ELF-1 (cell line): Measurements from ENCODE around the gene ALKBH7.
"Not testable (repeated sequence)": the region's sequence is repeated elsewhere in the genome, so short reads cannot be mapped to it uniquely, and the experiment has no call there.

ENCODE experiments used
- DNase-seq: peaks from one replicate; pipeline ENCODE4 v3.0.0-alpha.2; 2016; ENCODE audit warnings: low read depth, low spot score

ALKBH7 gene

GRCh38 chr19:6372594-6373095, at the start of gene ALKBH7:
Gene ALKBH7, plus strand, starts transcription at chr19:6372794. Its CDS starts 27 bp downstream, at chr19:6372821.
- DNase-seq: peak; percentile 99

- no peak for DNase-seq
Observed at GRCh38 chr19:6324757-6325156, 47.8 kb upstream of the ALKBH7 start.

GRCh38 chr19:6325614-6326013, 47.0 kb upstream of the ALKBH7 start:
- DNase-seq: no peak

GRCh38 chr19:6326815-6327214, 45.8 kb upstream of the ALKBH7 start:
- no peak for DNase-seq

- peak; percentile 51 for DNase-seq
Observed at GRCh38 chr19:6333439-6333838, 39.2 kb upstream of the ALKBH7 start, which contains the start of gene ACER1. Gene ACER1, minus strand, starts transcription at chr19:6333612. Its CDS starts 61 bp downstream, at chr19:6333551.

- no peak for DNase-seq
Observed at GRCh38 chr19:6334490-6335285, 37.9 kb upstream of the ALKBH7 start.

- peak; percentile 43 for DNase-seq
Observed at GRCh38 chr19:6340493-6341201, 31.9 kb upstream of the ALKBH7 start.

GRCh38 chr19:6343462-6343861, 29.1 kb upstream of the ALKBH7 start:
- no peak for DNase-seq

- not testable (repeated sequence) for DNase-seq
Observed at GRCh38 chr19:6349271-6349670, 23.3 kb upstream of the ALKBH7 start.

GRCh38 chr19:6350688-6351087, 21.9 kb upstream of the ALKBH7 start:
- no peak for DNase-seq

GRCh38 chr19:6352381-6353165, 20.0 kb upstream of the ALKBH7 start:
- no peak for DNase-seq

- DNase-seq: no peak
Observed at GRCh38 chr19:6354098-6354674, 18.4 kb upstream of the ALKBH7 start.

GRCh38 chr19:6355321-6356040, 17.1 kb upstream of the ALKBH7 start:
- DNase-seq: not testable (repeated sequence)

- DNase-seq: no peak
Observed at GRCh38 chr19:6357174-6357573, 15.4 kb upstream of the ALKBH7 start.

- peak; percentile 47 for DNase-seq
Observed at GRCh38 chr19:6358003-6358402, 14.6 kb upstream of the ALKBH7 start.

- DNase-seq: no peak
Observed at GRCh38 chr19:6359568-6360341, 12.8 kb upstream of the ALKBH7 start.

- not testable (repeated sequence) for DNase-seq
Observed at GRCh38 chr19:6360445-6360844, 12.1 kb upstream of the ALKBH7 start.

GRCh38 chr19:6360857-6361216, 11.8 kb upstream of the ALKBH7 start:
- not testable (repeated sequence) for DNase-seq

- DNase-seq: no peak
Observed at GRCh38 chr19:6362027-6362350, 10.6 kb upstream of the ALKBH7 start.

- no peak for DNase-seq
Observed at GRCh38 chr19:6362351-6362801, 10.2 kb upstream of the ALKBH7 start.
